Suprapubic skin (tissue), 4 donors: ENCODE data around the gene TMEM232. TPM values are rescaled to one million over a fixed set of nuclear protein-coding genes. Genes with fewer than 3 reads are reported as not detected.

Experiments used
- DNase-seq, 2 donors: peaks; one replicate each; pipeline ENCODE4 v3.0.0-alpha.2; 2019; ENCODE audit warnings: low spot score in 2 of 2
- H3K27ac ChIP-seq: fragments of 200-600 bp; sonication (generic); one replicate; pipeline ENCODE4 v1.5.1; 2019
- H3K27me3 ChIP-seq: fragments of 200-600 bp; sonication (generic); one replicate; pipeline ENCODE4 v1.5.1; 2019
- H3K36me3 ChIP-seq: fragments of 200-600 bp; sonication (generic); one replicate; pipeline ENCODE4 v1.5.1; 2019
- H3K4me1 ChIP-seq: fragments of 200-600 bp; sonication (generic); one replicate; pipeline ENCODE4 v1.5.1; 2019
- H3K4me3 ChIP-seq: fragments of 200-600 bp; sonication (generic); one replicate; pipeline ENCODE4 v1.5.1; 2019; ENCODE audit warnings: mild to moderate bottlenecking
- H3K9me3 ChIP-seq: fragments of 200-600 bp; sonication (generic); one replicate; pipeline ENCODE4 v1.5.1; 2019
- CTCF ChIP-seq, 2 donors: fragments of 200-600 bp in 1 of 2; fragments of 450-650 bp in 1 of 2; sonication (generic) in 1 of 2; IDR thresholded peaks; one replicate each; pipeline ENCODE4 v1.5.1; 2016 to 2019; ENCODE audit warnings: antibody characterized with exemption in 2 of 2, mild to moderate bottlenecking in 1 of 2, moderate library complexity in 1 of 2
- EP300 ChIP-seq: sonication (generic); formaldehyde crosslinking; IDR thresholded peaks from one replicate; pipeline ENCODE4 v1.6.1; 2017; ENCODE audit warnings: antibody characterized with exemption
- POLR2A ChIP-seq, 2 donors: fragments of 450-650 bp; IDR thresholded peaks; one replicate each; pipeline ENCODE4 v1.6.1; 2017; ENCODE audit warnings: antibody characterized with exemption in 2 of 2, mild to moderate bottlenecking in 2 of 2, moderate library complexity in 2 of 2
- POLR2AphosphoS5 ChIP-seq, 3 donors: sonication (generic); formaldehyde crosslinking; IDR thresholded peaks; one replicate each; pipeline ENCODE4 v1.6.1; 2017; ENCODE audit warnings: antibody characterized with exemption in 3 of 3
- WGBS: methylation state at CpG from one replicate; pipeline ENCODE4 v1.1.5; 2018; 5-methylcytosine and 5-hydroxymethylcytosine counted together
- total RNA-seq, 4 donors: library from RNA; depleted of rRNA; stranded (reverse); fragments of >200 nt; gene quantifications; one replicate each; pipeline ENCODE4 v1.1.0, GENCODE V29; 2016

Gene TMEM232
- total RNA-seq, 4 donors from 2014 or later = 0.76 to 1.9 (median 0.98) TPM

- no peak for DNase-seq
- 59% methylated on average over 1 of the region's 1 CpG for WGBS
These were observed 348.5 kb downstream of the TMEM232 start for GRCh38 chr5:110377943-110378342.

GRCh38 chr5:110377361-110377760, 349.1 kb downstream of the TMEM232 start:
- no peak overlapping the region for H3K4me3 ChIP-seq
- H3K36me3 ChIP-seq = no peaks in the 10 kb centered on the region
- no peaks in the 10 kb centered on the region for H3K9me3 ChIP-seq
- no peak overlapping the region for H3K27ac ChIP-seq
- no peak for DNase-seq
- 71% methylated on average over 2 of the region's 2 CpGs for WGBS
- H3K4me1 ChIP-seq = peaks cover 5% of the 10 kb centered on the region
- no peak for TF ChIP-seq POLR2AphosphoS5 (IDR thresholded peaks at IDR 0.05)
- no peak for TF ChIP-seq CTCF (IDR thresholded peaks at IDR 0.05)
- no peak for TF ChIP-seq EP300
- H3K27me3 ChIP-seq = no peaks in the 10 kb centered on the region

More at GRCh38 chr5:110377943-110378342, 348.5 kb downstream of the TMEM232 start:
- no peak for TF ChIP-seq POLR2A (IDR thresholded peaks at IDR 0.05)
- TF ChIP-seq POLR2AphosphoS5 (IDR thresholded peaks at IDR 0.05) = no peak
- no peak for TF ChIP-seq EP300
- no peak for TF ChIP-seq CTCF (IDR thresholded peaks at IDR 0.05)
- H3K4me3 ChIP-seq = no peak overlapping the region
- no peaks in the 10 kb centered on the region for H3K27me3 ChIP-seq
- H3K4me1 ChIP-seq = peaks cover 5% of the 10 kb centered on the region
- no peak overlapping the region for H3K27ac ChIP-seq
- H3K36me3 ChIP-seq = no peaks in the 10 kb centered on the region
- H3K9me3 ChIP-seq = no peaks in the 10 kb centered on the region

GRCh38 chr5:110376281-110376951, 350.1 kb downstream of the TMEM232 start:
- WGBS = 42% methylated on average over 4 of the region's 4 CpGs
- Histone ChIP-seq H3K36me3 (no peaks in the 10 kb centered on the region), H3K4me1 (peaks cover 5% of the 10 kb centered on the region), H3K9me3 (no peaks in the 10 kb centered on the region), H3K27ac (no peak overlapping the region), H3K27me3 (no peaks in the 10 kb centered on the region), H3K4me3 (no peak overlapping the region)
- TF ChIP-seq POLR2AphosphoS5 (IDR thresholded peaks at IDR 0.05) (no peak), POLR2A (IDR thresholded peaks at IDR 0.05) (no peak), EP300 (no peak), CTCF (IDR thresholded peaks at IDR 0.05) (no peak)
- DNase-seq = no peak

GRCh38 chr5:110371725-110372041, 354.8 kb downstream of the TMEM232 start:
- TF ChIP-seq POLR2AphosphoS5 (IDR thresholded peaks at IDR 0.05) (no peak), POLR2A (IDR thresholded peaks at IDR 0.05) (no peak), CTCF (IDR thresholded peaks at IDR 0.05) (no peak), EP300 (no peak)
- H3K9me3 ChIP-seq = no peaks in the 10 kb centered on the region
- no peaks in the 10 kb centered on the region for H3K27me3 ChIP-seq
- H3K27ac ChIP-seq = no peak overlapping the region
- peaks cover 5% of the 10 kb centered on the region for H3K4me1 ChIP-seq
- no peaks in the 10 kb centered on the region for H3K36me3 ChIP-seq
- H3K4me3 ChIP-seq = no peak overlapping the region
- DNase-seq = no peak
- 84% methylated on average over 3 of the region's 3 CpGs for WGBS

- Histone ChIP-seq H3K36me3 (no peaks in the 10 kb centered on the region), H3K9me3 (no peaks in the 10 kb centered on the region), H3K27me3 (no peaks in the 10 kb centered on the region), H3K4me1 (peaks cover under 1% of the 10 kb centered on the region), H3K4me3 (no peak overlapping the region), H3K27ac (no peak overlapping the region)
- TF ChIP-seq POLR2AphosphoS5 (IDR thresholded peaks at IDR 0.05) (no peak), EP300 (no peak), POLR2A (IDR thresholded peaks at IDR 0.05) (no peak), CTCF (IDR thresholded peaks at IDR 0.05) (no peak)
- 59% methylated on average over 1 of the region's 1 CpG for WGBS
- DNase-seq = no peak
These were observed 355.3 kb downstream of the TMEM232 start for GRCh38 chr5:110371011-110371724.
